ENCODE results near the gene KCNQ5.

KCNQ5 gene

GRCh38 chr6:73073238-73073637 lies 451.4 kb downstream of the KCNQ5 start:
- no peak overlapping the region for H3K4me3 ChIP-seq (ENCODE audit: low read length)
- no peaks in the 10 kb centered on the region for H3K36me3 ChIP-seq (ENCODE audit: insufficient read depth, low read depth, low read length)
- H3K27ac ChIP-seq (ENCODE audit: low read length) = no peak overlapping the region
- no peaks in the 10 kb centered on the region for H3K27me3 ChIP-seq (ENCODE audit: insufficient read depth, low read length)
- no peaks in the 10 kb centered on the region for H3K9me3 ChIP-seq (ENCODE audit: insufficient read depth, low read depth, low read length)
- H3K9ac ChIP-seq (ENCODE audit: low read depth, low read length) = no peak overlapping the region
- peaks cover 11% of the 10 kb centered on the region; the same call in 1 of the 2 replicates for H3K4me1 ChIP-seq (ENCODE audit: insufficient read depth, low read length)

- Histone ChIP-seq H3K4me3 (ENCODE audit: low read length) (no peak overlapping the region), H3K27ac (ENCODE audit: low read length) (no peak overlapping the region), H3K36me3 (ENCODE audit: insufficient read depth, low read depth, low read length) (no peaks in the 10 kb centered on the region), H3K9me3 (ENCODE audit: insufficient read depth, low read depth, low read length) (no peaks in the 10 kb centered on the region), H3K9ac (ENCODE audit: low read depth, low read length) (no peak overlapping the region), H3K27me3 (ENCODE audit: insufficient read depth, low read length) (no peaks in the 10 kb centered on the region), H3K4me1 (ENCODE audit: insufficient read depth, low read length) (peaks cover 14% of the 10 kb centered on the region)
Observed at GRCh38 chr6:73074175-73074574, 452.3 kb downstream of the KCNQ5 start.

DNA sequence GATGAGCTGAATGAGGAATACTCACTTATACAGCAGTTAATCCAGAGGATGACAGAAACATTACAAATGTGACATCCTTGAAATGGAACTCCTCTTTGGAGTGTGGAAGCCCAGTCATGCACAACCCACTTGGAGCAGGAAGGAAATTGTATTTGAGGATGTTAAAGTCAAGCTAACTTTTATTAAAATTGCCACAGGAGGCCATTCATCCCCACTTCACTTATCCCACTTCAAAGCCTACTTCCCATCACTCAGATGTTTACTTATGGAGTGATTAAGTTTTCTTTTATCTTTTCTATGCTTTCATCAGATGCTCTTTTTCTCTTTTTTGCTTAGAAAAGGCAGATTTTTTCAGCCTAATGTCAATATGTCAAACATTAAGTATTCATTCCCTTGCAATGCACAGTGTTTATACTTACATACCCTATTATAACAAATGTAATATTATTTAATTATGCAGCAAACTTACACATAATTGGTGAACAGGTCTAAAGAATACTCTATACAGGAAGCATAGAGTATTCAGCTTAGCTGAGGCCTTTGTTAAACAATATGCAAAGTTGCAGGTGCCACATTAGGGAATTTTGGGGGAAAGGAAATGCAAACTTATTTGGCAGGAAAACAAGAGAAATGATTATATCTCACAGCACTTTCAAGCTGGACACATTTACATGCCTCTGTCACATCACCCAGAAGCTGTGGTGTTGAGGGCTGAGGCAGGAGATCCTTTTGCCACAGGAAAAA lies 454.5 kb downstream of the KCNQ5 start:
- Histone ChIP-seq H3K36me3 (ENCODE audit: insufficient read depth, low read depth, low read length) (no peaks in the 10 kb centered on the region), H3K27ac (ENCODE audit: low read length) (no peak overlapping the region), H3K9ac (ENCODE audit: low read depth, low read length) (no peak overlapping the region; the same call in 1 of the 2 replicates), H3K27me3 (ENCODE audit: insufficient read depth, low read length) (no peaks in the 10 kb centered on the region), H3K4me3 (ENCODE audit: low read length) (peak overlapping the region; percentile 6; the same call in 1 of the 2 replicates), H3K9me3 (ENCODE audit: insufficient read depth, low read depth, low read length) (no peaks in the 10 kb centered on the region), H3K4me1 (ENCODE audit: insufficient read depth, low read length) (peaks cover 18% of the 10 kb centered on the region)

- Histone ChIP-seq H3K4me3 (ENCODE audit: low read length) (no peak overlapping the region), H3K27me3 (ENCODE audit: insufficient read depth, low read length) (no peaks in the 10 kb centered on the region), H3K27ac (ENCODE audit: low read length) (no peak overlapping the region), H3K9me3 (ENCODE audit: insufficient read depth, low read depth, low read length) (no peaks in the 10 kb centered on the region), H3K4me1 (ENCODE audit: insufficient read depth, low read length) (peaks cover 18% of the 10 kb centered on the region), H3K36me3 (ENCODE audit: insufficient read depth, low read depth, low read length) (no peaks in the 10 kb centered on the region), H3K9ac (ENCODE audit: low read depth, low read length) (no peak overlapping the region)
Observed at GRCh38 chr6:73078333-73078862, 456.5 kb downstream of the KCNQ5 start.

- H3K9ac ChIP-seq (ENCODE audit: low read depth, low read length) = no peak overlapping the region
- H3K9me3 ChIP-seq (ENCODE audit: insufficient read depth, low read depth, low read length) = no peaks in the 10 kb centered on the region
- no peak overlapping the region for H3K27ac ChIP-seq (ENCODE audit: low read length)
- H3K4me1 ChIP-seq (ENCODE audit: insufficient read depth, low read length) = peaks cover 18% of the 10 kb centered on the region
- no peaks in the 10 kb centered on the region for H3K36me3 ChIP-seq (ENCODE audit: insufficient read depth, low read depth, low read length)
- no peaks in the 10 kb centered on the region for H3K27me3 ChIP-seq (ENCODE audit: insufficient read depth, low read length)
- no peak overlapping the region for H3K4me3 ChIP-seq (ENCODE audit: low read length)
Observed at GRCh38 chr6:73078908-73079610, 457.2 kb downstream of the KCNQ5 start.

- H3K27ac ChIP-seq (ENCODE audit: low read length) = no peak overlapping the region
- peaks cover 18% of the 10 kb centered on the region for H3K4me1 ChIP-seq (ENCODE audit: insufficient read depth, low read length)
- H3K9me3 ChIP-seq (ENCODE audit: insufficient read depth, low read depth, low read length) = no peaks in the 10 kb centered on the region
- no peaks in the 10 kb centered on the region for H3K27me3 ChIP-seq (ENCODE audit: insufficient read depth, low read length)
- H3K4me3 ChIP-seq (ENCODE audit: low read length) = no peak overlapping the region
- no peaks in the 10 kb centered on the region for H3K36me3 ChIP-seq (ENCODE audit: insufficient read depth, low read depth, low read length)
- no peak overlapping the region for H3K9ac ChIP-seq (ENCODE audit: low read depth, low read length)
Observed at GRCh38 chr6:73079611-73079955, 457.7 kb downstream of the KCNQ5 start.

DNA sequence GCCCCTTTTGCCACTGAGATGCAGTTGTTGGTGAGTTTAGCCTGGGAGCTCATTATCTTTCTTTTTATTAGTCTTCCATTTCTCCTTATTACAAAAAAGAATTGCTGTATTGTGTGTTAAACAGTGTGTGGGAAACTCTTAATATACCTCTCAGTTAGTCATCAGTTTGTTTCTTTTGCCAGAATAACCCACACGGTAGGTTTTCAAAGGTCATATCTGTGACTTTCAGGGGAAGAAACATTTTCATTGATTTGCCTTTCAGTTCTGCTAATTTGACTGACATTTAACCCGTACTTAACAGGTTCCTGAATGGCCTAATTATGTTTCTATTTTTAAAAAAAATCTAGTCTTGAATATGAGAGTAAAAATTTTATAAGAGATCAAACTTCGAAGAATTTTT lies 458.1 kb downstream of the KCNQ5 start:
- Histone ChIP-seq H3K36me3 (ENCODE audit: insufficient read depth, low read depth, low read length) (no peaks in the 10 kb centered on the region), H3K9ac (ENCODE audit: low read depth, low read length) (no peak overlapping the region), H3K4me1 (ENCODE audit: insufficient read depth, low read length) (peaks cover 19% of the 10 kb centered on the region), H3K27me3 (ENCODE audit: insufficient read depth, low read length) (no peaks in the 10 kb centered on the region), H3K4me3 (ENCODE audit: low read length) (no peak overlapping the region), H3K27ac (ENCODE audit: low read length) (no peak overlapping the region), H3K9me3 (ENCODE audit: insufficient read depth, low read depth, low read length) (no peaks in the 10 kb centered on the region)

DNA sequence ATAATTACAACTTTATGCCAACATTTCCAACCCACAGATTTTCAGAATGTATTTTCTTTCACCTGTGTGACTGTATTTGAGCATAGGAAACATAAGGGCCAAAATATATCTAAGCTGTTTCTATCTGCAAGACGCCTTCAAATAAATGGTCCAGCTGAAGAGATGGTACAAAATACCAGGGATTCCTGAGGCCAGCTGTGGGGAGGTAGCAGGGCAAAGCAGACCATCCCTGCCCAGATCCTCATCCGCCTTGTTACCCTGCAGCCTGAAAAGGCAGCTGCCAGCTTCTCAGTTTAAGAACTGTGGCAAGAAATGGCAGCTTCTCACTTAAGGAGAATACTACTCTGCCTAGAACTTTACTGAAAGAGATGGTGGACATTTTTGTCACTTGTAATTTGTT lies 460.1 kb downstream of the KCNQ5 start:
- H3K9ac ChIP-seq (ENCODE audit: low read depth, low read length) = no peak overlapping the region
- H3K9me3 ChIP-seq (ENCODE audit: insufficient read depth, low read depth, low read length) = no peaks in the 10 kb centered on the region
- no peaks in the 10 kb centered on the region for H3K36me3 ChIP-seq (ENCODE audit: insufficient read depth, low read depth, low read length)
- no peak overlapping the region for H3K4me3 ChIP-seq (ENCODE audit: low read length)
- H3K27ac ChIP-seq (ENCODE audit: low read length) = no peak overlapping the region
- H3K27me3 ChIP-seq (ENCODE audit: insufficient read depth, low read length) = no peaks in the 10 kb centered on the region
- peaks cover 20% of the 10 kb centered on the region for H3K4me1 ChIP-seq (ENCODE audit: insufficient read depth, low read length)

GRCh38 chr6:73083886-73084285 lies 462.0 kb downstream of the KCNQ5 start:
- Histone ChIP-seq H3K9ac (ENCODE audit: low read depth, low read length) (no peak overlapping the region), H3K36me3 (ENCODE audit: insufficient read depth, low read depth, low read length) (no peaks in the 10 kb centered on the region), H3K27ac (ENCODE audit: low read length) (no peak overlapping the region), H3K27me3 (ENCODE audit: insufficient read depth, low read length) (no peaks in the 10 kb centered on the region), H3K4me1 (ENCODE audit: insufficient read depth, low read length) (peaks cover 13% of the 10 kb centered on the region; the same call in 1 of the 2 replicates), H3K9me3 (ENCODE audit: insufficient read depth, low read depth, low read length) (no peaks in the 10 kb centered on the region), H3K4me3 (ENCODE audit: low read length) (no peak overlapping the region)

GRCh38 chr6:73085443-73085871 lies 463.6 kb downstream of the KCNQ5 start:
- Histone ChIP-seq H3K9ac (ENCODE audit: low read depth, low read length) (peak overlapping the region; percentile 29; the same call in 1 of the 2 replicates), H3K9me3 (ENCODE audit: insufficient read depth, low read depth, low read length) (no peaks in the 10 kb centered on the region), H3K4me1 (ENCODE audit: insufficient read depth, low read length) (peaks cover 9% of the 10 kb centered on the region; the same call in 1 of the 2 replicates), H3K36me3 (ENCODE audit: insufficient read depth, low read depth, low read length) (no peaks in the 10 kb centered on the region), H3K27ac (ENCODE audit: low read length) (no peak overlapping the region), H3K4me3 (ENCODE audit: low read length) (peak overlapping the region; percentile 2; the same call in 1 of the 2 replicates), H3K27me3 (ENCODE audit: insufficient read depth, low read length) (no peaks in the 10 kb centered on the region)

- no peak overlapping the region for H3K4me3 ChIP-seq (ENCODE audit: low read length)
- H3K9me3 ChIP-seq (ENCODE audit: insufficient read depth, low read depth, low read length) = no peaks in the 10 kb centered on the region
- no peaks in the 10 kb centered on the region for H3K36me3 ChIP-seq (ENCODE audit: insufficient read depth, low read depth, low read length)
- H3K27ac ChIP-seq (ENCODE audit: low read length) = no peak overlapping the region
- H3K4me1 ChIP-seq (ENCODE audit: insufficient read depth, low read length) = peaks cover 9% of the 10 kb centered on the region; the same call in 1 of the 2 replicates
- H3K27me3 ChIP-seq (ENCODE audit: insufficient read depth, low read length) = no peaks in the 10 kb centered on the region
- no peak overlapping the region for H3K9ac ChIP-seq (ENCODE audit: low read depth, low read length)
Observed at GRCh38 chr6:73086726-73087125, 464.9 kb downstream of the KCNQ5 start.

Data from iPS-20b (cell line).